GM10847 (cell line): ENCODE data around the gene PLG.

Experiments used
- POLR2A ChIP-seq: IDR thresholded peaks from 2 replicates; pipeline ENCODE4 v1.6.1; 2011; ENCODE audit not compliant: insufficient read length; ENCODE audit errors: extremely low read depth

PLG gene

GRCh38 chr6:160799801-160800506 lies 97.9 kb downstream of the PLG start:
- no peak for TF ChIP-seq POLR2A

DNA sequence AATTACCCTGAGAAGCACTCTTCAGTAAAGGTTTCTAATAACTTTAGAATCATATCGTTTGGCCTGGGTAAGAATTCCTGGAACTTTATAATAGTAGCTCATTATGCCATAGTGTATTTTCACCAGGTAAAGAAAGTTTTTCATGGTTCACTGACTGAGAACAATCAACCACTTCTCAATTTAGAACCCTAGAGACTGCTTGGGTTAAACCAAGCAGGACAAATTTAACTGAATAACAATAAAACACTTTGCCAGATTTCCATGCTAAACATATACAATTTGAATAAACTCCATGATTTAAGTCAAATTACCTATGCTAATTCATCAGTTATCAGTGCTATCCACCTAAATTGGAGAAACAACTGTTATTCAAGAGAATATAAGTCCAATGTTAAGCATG lies 99.4 kb downstream of the PLG start:
- no peak for TF ChIP-seq POLR2A
